ENCODE results near the gene SCN1A. TPM values are rescaled to one million over a fixed set of nuclear protein-coding genes. Genes with fewer than 3 reads are reported as not detected.

Gene SCN1A
- total and polyA plus RNA-seq, 2 of the 8 experiments (the other 6 are each of a cell fraction or from before 2014, with no cell fraction given) = 0.18 to 1.9 TPM

DNA sequence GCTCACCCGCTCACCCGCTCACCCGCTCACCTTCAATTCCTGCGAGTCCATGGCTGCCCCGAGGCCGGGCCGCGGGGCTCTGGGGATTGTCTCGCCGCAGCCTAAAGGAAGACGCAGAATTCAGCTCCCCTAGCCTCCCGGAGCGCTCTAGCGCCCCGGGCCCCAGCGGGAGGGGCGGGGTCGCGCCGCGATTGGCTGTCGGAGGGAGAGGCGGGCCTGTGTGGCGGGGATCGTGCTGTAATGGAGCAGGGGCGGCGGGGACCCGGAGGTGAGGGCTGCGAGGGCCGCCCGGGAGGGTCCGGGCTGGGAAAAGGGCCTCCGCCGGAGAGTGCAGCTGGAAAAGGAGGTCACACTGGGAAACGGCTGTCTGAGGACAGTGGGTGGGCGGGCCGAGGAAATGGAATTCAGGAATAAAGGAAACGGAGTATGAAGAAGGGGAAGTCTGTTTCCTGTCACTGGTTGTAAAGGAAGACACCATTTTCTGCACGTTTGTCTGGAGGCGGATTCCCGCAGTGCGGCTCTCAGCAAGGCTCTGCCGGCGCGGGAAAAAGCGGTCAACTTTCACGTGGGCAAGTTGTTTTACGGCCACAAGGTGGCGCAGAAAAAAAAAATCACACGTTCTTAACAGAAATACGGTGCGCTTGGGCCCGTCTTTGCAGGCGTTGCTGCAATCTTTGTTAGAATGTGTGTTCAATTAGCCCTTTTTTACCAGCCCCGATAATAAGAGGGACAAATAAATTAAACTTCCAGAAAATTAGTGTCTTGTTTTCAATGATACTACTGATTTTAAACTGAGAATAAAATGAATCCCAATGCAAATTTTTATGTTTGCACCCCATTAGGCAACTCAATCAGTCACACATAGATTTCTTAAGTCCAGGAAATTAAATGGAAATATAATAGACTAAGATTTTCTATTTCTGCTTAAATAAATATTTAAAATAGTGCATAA is 173.9 kb downstream of the SCN1A start, which contains the start of gene TTC21B (continued):
- TF ChIP-seq, protein P1, sequence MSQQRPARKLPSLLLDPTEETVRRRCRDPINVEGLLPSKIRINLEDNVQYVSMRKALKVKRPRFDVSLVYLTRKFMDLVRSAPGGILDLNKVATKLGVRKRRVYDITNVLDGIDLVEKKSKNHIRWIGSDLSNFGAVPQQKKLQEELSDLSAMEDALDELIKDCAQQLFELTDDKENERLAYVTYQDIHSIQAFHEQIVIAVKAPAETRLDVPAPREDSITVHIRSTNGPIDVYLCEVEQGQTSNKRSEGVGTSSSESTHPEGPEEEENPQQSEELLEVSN (IDR thresholded peaks at IDR 0.05) = peak; percentile 97
- TF ChIP-seq TEAD4 (IDR thresholded peaks at IDR 0.05; ENCODE audit: low read depth, low read length) (no peak), RAD21 (IDR thresholded peaks at IDR 0.05 in 1 of 2, conservative IDR thresholded peaks at IDR 0.05 in 1 of 2; ENCODE audit: low read depth in 2 of 2, low read length in 2 of 2) (peak; percentile 57), RBBP5 (IDR thresholded peaks at IDR 0.05; ENCODE audit: borderline replicate concordance, low read depth, low read length) (peak; percentile 92), KDM4A (IDR thresholded peaks at IDR 0.05; ENCODE audit: low read depth, low read length, severe bottlenecking) (peak; percentile 77), FOSL1 (IDR thresholded peaks at IDR 0.05; ENCODE audit: insufficient read depth, low read depth, low read length) (no peak), KDM1A (IDR thresholded peaks at IDR 0.05; ENCODE audit: borderline replicate concordance, low read length) (peak; percentile 77; the same call in 1 of the 2 replicates), ZNF274 (IDR thresholded peaks at IDR 0.05; ENCODE audit: borderline replicate concordance, extremely low read depth, low read length) (no peak), HDAC6 (IDR thresholded peaks at IDR 0.05; ENCODE audit: low read depth, low read length) (no peak), CREB1 (IDR thresholded peaks at IDR 0.05) (peak; percentile 88), CHD1 (IDR thresholded peaks at IDR 0.05; ENCODE audit: low read depth, low read length) (no peak), EZH2 (IDR thresholded peaks at IDR 0.05; ENCODE audit: low read depth, low read length, severe bottlenecking) (no peak), SAP30 (IDR thresholded peaks at IDR 0.05; ENCODE audit: insufficient read depth, insufficient replicate concordance, low read length) (peak; percentile 64)
- TF ChIP-seq, protein P2, sequence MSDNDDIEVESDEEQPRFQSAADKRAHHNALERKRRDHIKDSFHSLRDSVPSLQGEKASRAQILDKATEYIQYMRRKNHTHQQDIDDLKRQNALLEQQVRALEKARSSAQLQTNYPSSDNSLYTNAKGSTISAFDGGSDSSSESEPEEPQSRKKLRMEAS (IDR thresholded peaks at IDR 0.05) = peak; percentile 95
